Measurements from ENCODE around the gene PINLYP.

The PINLYP gene

GRCh38 chr19:43551399-43552197 lies 24.0 kb upstream of the PINLYP start:
- DNase-seq = no peak

GRCh38 chr19:43552198-43552450 lies 23.5 kb upstream of the PINLYP start:
- no peak for DNase-seq

- no peak for DNase-seq
Observed at GRCh38 chr19:43552616-43553015, 23.0 kb upstream of the PINLYP start.

GRCh38 chr19:43553656-43554055 lies 21.9 kb upstream of the PINLYP start:
- DNase-seq = no peak

- no peak for DNase-seq
Observed at GRCh38 chr19:43554317-43554895, 21.2 kb upstream of the PINLYP start.

- DNase-seq = peak; percentile 88
Observed at GRCh38 chr19:43555185-43555770, 20.3 kb upstream of the PINLYP start.

GRCh38 chr19:43560687-43561086 lies 14.9 kb upstream of the PINLYP start:
- DNase-seq = peak; percentile 65

- no peak for DNase-seq
Observed at GRCh38 chr19:43561139-43561970, 14.2 kb upstream of the PINLYP start.

- DNase-seq = no peak
Observed at GRCh38 chr19:43562226-43562697, 13.3 kb upstream of the PINLYP start.

- DNase-seq = no peak
Observed at GRCh38 chr19:43562698-43563241, 12.8 kb upstream of the PINLYP start.

GRCh38 chr19:43563816-43564457 lies 11.7 kb upstream of the PINLYP start:
- no peak for DNase-seq

- no peak for DNase-seq
Observed at GRCh38 chr19:43564800-43565199, 10.8 kb upstream of the PINLYP start.

GRCh38 chr19:43569657-43570056 lies 5.9 kb upstream of the PINLYP start:
- no peak for DNase-seq

GRCh38 chr19:43570174-43570791 lies 5.3 kb upstream of the PINLYP start:
- DNase-seq = no peak

GRCh38 chr19:43572171-43572588 lies 3.4 kb upstream of the PINLYP start:
- no peak for DNase-seq

GRCh38 chr19:43574424-43575155 lies 1.0 kb upstream of the PINLYP start:
- DNase-seq = no peak

- DNase-seq = no peak
Observed at GRCh38 chr19:43575955-43576878, 616 bp downstream of the PINLYP start.

- no peak for DNase-seq
Observed at GRCh38 chr19:43578787-43579186, 3.2 kb downstream of the PINLYP start.

- DNase-seq = no peak
Observed at GRCh38 chr19:43581467-43581866, 5.9 kb downstream of the PINLYP start.

- DNase-seq = no peak
Observed at GRCh38 chr19:43582495-43582894, 6.9 kb downstream of the PINLYP start.
